ENCODE results near the gene SAP30BP.

SAP30BP gene

DNA sequence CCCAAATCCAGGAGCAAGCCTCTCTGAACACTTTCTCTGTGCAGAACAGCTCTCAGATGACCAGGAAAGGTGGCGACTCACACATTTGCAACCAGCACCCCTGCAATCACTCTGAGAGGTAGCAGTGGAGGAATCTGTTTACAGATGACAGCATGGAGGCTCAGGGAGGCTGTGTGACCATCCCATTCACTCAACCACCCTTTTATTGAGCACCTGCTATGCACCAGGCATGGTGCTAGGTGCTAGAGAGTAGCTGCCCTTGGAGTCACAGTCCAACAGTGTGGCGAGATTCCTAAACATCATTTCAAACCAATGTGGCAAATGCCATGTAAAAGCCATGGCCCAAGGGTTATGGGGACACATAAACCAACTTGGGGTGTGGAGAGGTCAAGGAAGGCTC is 52.6 kb downstream of the SAP30BP start:
- DNase-seq (ENCODE audit: low read depth), result no peak

DNA sequence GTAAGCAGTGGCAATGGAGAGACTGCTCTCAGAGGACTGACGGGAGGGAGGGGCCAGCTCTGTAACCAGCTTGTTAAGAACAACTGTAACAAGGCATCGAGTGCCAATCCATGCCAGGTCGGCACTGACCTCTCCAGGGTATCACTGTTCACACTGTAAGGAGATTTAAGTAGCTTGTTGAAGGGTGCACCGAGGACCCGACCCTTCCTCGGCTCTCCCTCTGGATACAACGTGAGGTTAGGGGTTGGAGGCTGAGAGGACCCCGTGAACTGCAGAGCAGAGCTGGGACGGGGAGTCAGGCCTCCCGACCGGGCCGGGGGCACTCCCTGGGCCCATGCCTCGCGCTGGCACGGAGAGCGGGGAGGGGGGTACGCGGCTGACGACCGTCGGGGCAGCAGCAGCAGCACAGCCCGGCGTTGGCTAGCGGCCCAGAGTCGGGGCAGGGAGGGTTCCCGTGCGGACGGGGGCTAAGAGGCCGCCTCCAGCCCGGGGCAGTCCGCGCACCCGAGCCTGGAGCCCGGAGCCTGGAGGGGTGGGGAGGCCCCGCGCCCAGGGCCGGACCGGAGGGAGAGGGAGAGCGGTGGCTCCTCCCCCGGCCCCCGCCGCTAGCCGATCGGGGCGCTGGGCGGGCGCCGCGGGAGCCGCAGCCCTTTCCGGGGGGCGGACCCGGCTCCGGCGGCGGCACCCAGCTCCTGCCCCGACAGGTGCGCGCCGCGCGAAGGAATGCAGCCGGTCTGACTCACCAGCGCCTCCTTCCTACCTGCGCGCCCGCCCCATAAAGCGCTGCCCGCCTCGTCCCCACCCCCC is 53.7 kb downstream of the SAP30BP start, which contains the start of gene ITGB4:
Gene ITGB4 (plus strand): TSS at position 804 of the 807 bp plus-strand sequence. CDS start 3,245 bp downstream, outside the sequence.
- DNase-seq (ENCODE audit: low read depth), result no peak

DNA sequence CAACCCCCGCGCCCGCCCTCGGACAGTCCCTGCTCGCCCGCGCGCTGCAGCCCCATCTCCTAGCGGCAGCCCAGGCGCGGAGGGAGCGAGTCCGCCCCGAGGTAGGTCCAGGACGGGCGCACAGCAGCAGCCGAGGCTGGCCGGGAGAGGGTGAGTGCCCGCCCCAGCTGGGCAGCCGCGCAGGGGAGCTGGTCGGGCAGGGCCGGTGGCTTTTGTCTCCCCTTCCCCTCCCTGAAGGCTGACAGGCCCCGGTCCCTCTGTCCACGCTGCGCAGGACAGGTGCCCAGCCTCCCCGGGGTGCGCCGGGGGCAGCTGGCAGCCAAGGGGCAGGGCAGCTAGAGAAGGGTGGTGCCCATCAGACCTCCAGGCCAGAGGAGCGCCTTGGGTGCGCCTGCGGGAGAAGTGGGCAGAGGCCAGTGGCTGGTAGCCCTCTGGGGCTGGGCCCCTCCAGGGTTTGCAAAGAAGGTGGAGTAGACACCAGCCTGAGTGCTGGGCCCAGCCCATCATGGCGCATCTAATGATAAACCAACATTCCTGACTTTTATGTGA is 54.4 kb downstream of the SAP30BP start:
- no peak for DNase-seq (ENCODE audit: low read depth)

DNA sequence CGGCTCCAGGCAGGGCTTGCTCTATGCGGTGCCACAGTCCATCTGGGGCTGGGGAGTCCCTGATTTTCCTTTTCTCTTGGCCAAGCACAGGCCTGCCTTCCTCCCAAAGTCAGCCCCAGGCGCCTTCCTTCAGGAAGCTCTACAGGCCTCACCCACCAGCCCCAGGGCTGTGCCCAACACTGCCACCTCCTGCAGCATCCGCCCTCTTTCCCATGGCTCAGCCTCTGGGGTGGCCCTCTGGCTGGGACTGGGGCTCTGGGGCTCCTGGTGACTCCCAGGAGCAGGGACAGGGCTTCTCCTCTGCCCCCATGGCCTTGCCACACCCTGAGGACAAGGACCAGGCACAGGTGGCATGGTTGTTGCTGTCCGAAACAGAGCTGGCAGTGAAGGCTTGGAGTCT is 54.9 kb downstream of the SAP30BP start:
- no peak for DNase-seq (ENCODE audit: low read depth)

DNA sequence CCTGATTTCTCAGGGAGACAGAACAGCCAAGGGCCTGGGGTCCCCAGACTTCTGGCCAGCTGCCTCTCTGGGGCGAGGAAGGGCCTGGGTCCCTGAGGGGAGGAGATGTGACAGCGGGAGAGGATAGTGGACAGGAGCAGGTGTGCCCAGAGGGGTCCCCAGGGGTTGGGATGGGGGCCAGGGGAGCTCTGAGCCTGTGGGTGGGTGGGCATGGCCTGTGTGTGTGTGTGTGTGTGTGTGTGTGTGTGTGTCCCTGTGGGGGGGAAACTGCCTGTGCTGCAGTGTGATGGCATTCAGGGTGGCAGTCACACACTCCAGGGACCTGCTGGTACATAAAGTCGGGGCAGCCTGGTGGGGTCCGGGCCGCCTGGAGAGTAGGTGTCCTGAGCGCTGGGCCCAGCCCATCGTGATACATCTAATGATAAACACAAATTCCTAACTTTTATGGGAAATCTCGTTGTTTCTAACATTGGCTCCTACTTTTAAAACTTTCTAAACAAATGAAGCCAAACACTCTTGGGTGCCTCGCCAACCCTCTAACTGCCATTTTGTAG is 55.5 kb downstream of the SAP30BP start:
- no peak for DNase-seq (ENCODE audit: low read depth)

DNA sequence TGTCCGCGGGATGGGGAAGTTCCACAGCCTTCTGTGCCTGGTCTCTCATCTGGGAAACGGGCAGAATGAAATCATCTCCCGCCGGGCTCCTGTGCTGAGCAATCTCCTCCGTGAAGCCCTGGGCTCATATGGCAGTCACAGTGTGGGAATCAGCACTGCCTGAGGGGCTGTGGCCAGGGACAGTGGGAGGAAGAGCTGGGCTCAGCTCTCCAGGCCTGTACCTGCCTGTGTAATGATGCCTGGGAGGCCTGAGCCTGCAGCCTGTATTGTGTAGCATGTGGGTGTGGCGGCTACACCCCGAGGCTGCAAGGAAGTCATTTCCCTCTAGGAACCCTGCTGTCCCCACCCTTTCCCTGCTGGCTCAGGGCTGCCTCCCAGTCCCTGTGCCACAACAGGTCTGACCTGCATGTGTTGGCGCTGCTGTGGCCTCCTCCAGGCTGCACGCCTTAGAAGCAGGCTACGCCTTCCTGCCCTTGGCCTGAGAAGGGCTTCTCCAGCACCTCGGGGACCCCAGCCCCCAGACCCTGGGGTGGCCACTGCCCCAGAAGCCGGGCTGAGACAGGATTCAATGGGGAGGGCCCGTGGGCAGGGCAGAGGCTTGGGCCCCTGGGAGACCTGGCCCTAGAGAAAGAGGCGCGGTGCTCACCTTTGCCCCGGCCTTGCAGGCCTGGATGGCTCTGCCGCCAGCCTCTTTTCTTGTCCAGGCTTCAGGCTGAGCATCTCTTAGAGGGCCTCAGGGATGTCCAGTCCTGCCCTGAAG is 56.2 kb downstream of the SAP30BP start:
- DNase-seq (ENCODE audit: low read depth), result no peak

DNA sequence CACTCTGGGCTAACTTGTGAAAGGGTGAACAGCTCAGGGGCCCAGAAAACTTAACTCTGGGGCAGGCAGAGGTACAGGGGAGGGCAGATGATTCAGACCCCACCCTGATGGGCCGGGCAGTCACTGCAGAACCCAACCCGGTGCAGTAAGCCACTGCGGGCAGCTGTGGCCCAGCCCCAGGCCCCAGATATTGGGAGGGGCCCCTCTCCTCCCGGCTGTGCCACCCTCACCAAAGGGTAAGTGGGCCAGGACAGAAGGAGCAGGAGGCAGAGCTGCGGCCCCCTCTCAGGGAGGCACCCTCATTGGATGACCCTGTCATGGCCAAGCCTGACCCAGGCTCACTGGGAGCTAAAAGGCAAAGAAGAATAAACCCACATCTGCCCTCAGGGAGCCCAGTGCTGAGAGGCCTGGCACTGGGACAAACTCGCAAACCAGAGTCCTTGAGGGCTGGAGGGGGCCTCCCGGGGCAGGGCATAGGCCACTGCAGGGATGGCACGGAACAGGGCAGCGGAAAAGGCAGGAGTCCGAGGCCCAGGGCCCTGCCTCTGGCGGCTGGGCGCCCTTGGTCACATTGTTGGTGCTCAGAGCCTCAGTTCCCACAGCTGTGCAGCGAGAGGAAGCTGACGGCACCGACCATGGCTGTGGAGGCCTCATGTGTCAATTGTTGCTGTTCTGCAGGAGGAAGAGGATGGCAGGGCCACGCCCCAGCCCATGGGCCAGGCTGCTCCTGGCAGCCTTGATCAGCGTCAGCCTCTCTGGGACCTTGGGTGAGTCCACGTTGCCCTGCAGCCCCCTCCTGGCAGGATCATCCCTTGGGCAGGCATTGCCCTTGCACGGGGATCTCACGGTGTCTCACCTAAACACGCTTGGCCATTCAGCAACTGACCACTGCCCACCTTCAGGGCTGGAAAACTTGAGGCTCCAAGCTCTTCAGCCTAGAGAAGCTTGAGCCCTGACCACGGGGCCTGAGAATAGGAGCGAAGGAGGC is 57.2 kb downstream of the SAP30BP start:
- DNase-seq (ENCODE audit: low read depth), result no peak

DNA sequence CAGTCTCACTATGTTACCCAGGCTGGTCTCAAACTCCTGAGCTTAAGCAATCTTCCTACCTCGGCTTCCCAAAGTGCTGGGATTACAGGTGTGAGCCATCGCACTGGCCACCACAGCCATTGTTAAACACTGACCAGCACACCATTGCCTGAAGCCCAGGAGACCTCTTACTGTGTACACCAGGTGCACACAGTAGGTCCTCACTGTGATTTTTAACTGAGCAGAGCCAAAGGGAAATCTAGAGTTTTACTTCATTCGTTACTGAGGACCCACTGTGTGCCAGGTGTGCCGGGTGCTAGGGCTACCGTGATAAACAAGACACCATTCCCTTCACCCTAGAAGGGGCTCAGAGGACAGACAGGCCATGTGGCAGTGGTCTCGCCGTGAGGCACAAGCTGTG is 58.4 kb downstream of the SAP30BP start:
- DNase-seq (ENCODE audit: low read depth), result no peak

DNA sequence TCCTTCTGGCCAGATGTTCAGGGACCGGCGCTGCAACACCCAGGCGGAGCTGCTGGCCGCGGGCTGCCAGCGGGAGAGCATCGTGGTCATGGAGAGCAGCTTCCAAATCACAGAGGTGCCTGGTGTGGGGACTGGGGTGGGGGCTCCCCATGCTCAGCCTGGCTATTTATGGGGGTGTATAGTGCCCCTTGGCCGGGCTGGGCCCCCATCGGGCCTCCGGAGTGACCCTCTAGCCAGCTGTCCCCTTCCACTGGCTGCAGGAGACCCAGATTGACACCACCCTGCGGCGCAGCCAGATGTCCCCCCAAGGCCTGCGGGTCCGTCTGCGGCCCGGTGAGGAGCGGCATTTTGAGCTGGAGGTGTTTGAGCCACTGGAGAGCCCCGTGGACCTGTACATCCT is 60.3 kb downstream of the SAP30BP start:
- DNase-seq (ENCODE audit: low read depth), result no peak

DNA sequence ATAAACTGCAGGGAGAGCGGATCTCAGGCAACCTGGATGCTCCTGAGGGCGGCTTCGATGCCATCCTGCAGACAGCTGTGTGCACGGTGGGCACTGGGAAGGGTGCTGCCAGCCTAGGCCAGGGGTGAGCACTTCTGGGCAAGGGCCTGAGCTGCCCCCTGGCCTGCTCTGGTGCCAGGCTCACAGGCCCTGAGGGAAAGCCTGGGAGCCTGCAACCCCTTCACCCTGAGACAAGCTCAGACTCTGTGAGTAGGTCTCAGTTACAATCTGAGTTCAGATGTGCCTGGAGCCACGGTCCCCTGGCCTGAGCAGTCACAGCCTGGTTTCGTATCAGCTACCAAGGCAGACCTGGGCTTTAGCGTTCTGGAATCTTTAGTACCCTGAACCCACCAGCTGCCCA is 62.2 kb downstream of the SAP30BP start:
- DNase-seq (ENCODE audit: low read depth), result no peak

DNA sequence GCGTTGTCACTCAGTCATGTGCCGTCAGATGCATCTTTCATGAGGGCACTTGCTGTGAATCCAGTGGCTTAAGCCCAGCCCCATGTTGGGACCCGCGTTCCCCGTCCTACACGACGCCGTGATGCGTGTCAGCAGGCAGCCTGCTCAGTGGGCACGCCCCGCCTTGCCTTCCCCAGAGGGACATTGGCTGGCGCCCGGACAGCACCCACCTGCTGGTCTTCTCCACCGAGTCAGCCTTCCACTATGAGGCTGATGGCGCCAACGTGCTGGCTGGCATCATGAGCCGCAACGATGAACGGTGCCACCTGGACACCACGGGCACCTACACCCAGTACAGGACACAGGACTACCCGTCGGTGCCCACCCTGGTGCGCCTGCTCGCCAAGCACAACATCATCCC is 62.9 kb downstream of the SAP30BP start:
- DNase-seq (ENCODE audit: low read depth), result no peak

DNA sequence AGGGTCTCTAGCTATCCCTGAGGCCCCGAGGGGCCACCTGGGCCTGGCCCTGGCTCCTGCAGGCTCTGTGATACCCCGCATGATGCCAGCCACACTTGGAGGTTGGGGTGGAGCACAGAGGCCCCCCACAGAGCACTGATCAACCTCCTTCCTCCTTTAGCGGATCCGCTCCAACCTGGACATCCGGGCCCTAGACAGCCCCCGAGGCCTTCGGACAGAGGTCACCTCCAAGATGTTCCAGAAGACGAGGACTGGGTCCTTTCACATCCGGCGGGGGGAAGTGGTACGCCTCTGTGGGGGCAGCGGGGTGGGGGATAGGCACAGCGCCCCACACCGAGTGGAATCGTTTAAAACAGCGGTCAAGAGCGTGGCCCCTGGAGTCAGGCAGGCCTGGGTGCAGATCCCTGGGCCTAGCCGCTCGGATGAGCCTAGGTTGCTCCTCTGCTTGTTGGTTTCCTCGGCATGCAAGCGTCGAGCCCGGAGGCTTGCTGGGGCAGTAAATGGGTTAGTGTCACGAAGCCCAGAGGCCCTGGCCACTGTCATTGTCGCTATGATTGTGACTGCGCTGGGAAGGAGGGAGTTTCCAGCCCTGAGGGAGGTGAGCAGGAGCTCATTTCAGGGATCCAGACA is 64.1 kb downstream of the SAP30BP start:
- no peak for DNase-seq (ENCODE audit: low read depth)

DNA sequence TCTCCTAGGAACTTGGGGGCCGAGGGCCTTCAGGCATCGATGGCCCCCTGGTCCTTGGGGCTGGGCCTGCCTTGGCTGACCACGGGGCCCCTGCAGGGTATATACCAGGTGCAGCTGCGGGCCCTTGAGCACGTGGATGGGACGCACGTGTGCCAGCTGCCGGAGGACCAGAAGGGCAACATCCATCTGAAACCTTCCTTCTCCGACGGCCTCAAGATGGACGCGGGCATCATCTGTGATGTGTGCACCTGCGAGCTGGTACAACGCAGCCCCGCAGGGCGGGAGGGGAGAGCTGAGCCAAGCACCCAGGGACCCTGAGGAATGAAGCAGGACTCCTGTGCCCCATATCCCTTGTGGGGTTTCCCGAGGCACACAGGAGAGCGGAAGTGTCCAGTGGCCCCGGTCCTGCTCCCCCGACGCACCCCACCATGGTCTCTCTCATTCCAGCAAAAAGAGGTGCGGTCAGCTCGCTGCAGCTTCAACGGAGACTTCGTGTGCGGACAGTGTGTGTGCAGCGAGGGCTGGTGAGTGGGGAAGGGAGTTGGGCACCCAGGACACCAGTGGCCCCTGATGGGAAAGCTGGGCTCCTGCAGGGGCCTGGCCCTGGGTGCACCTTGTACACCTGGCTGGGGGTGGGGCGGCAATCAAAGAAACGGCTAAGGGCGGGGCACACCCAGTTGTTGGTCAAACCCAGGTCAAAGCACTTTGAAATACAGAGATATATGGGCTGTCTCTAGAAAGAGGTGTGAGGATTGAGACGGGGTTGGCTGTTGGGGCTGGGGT is 64.8 kb downstream of the SAP30BP start:
- no peak for DNase-seq (ENCODE audit: low read depth)

DNA sequence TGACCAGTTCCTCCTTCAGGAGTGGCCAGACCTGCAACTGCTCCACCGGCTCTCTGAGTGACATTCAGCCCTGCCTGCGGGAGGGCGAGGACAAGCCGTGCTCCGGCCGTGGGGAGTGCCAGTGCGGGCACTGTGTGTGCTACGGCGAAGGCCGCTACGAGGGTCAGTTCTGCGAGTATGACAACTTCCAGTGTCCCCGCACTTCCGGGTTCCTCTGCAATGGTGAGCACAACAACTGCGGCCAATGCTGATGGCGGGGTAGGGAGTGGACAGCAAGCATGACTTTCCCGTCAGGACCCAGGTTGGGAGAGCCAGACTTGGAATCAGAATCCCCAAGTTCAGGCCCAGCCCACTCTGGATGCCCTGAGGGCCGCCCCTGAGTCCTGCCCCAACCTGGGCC is 66.3 kb downstream of the SAP30BP start:
- DNase-seq (ENCODE audit: low read depth), result no peak

DNA sequence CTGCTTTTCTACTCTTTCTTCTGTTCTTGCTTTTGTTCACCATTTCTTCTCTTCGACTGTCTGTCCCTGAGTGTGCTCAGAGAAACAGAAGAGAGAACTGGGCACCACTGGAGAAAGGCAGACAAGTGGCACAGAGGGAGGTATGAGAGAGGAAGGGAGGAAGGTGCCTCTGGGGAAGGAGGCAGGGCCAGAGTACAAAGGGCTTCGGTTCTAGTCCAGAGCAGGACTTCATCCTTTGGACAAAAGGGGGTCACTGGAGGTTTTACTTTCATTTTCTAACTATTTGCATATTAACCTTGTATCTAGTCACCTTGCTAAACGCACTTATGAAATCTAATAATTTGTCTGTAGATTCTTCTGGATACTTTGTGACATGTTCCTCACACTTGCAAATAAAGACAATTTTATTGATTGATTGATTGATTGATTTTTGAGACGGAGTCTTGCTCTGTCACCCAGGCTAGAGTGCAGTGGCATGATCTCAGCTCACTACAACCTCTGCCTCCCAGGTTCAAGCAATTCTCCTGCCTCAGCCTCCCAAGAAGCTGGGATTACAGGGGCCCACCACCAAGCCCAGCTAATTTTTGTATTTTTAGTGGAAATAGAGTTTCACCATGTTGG is 67.6 kb downstream of the SAP30BP start:
- DNase-seq (ENCODE audit: low read depth), result no peak

DNA sequence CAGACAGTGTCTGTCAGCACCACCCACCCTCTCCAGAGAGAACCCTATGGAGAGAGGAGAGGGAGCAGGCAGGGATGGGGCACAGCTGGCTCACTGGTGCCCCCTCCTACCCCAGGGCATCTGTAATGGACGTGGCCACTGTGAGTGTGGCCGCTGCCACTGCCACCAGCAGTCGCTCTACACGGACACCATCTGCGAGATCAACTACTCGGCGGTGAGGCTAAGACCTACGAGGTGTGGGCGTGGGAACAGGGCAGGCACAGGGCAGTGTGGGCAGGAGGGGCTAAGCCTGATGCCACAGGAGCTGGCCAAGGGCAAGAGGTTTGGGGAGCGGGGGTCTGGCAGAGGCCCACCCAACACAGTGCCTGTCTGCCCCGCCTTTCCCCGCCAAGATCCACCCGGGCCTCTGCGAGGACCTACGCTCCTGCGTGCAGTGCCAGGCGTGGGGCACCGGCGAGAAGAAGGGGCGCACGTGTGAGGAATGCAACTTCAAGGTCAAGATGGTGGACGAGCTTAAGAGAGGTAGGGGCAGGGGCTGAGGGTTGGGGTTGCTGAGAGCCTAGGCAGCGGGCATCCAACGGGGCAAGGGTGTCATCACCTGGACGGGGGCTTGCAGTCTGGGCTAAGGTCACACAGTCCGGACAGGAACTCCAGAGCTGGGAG is 69.2 kb downstream of the SAP30BP start:
- no peak for DNase-seq (ENCODE audit: low read depth)

DNA sequence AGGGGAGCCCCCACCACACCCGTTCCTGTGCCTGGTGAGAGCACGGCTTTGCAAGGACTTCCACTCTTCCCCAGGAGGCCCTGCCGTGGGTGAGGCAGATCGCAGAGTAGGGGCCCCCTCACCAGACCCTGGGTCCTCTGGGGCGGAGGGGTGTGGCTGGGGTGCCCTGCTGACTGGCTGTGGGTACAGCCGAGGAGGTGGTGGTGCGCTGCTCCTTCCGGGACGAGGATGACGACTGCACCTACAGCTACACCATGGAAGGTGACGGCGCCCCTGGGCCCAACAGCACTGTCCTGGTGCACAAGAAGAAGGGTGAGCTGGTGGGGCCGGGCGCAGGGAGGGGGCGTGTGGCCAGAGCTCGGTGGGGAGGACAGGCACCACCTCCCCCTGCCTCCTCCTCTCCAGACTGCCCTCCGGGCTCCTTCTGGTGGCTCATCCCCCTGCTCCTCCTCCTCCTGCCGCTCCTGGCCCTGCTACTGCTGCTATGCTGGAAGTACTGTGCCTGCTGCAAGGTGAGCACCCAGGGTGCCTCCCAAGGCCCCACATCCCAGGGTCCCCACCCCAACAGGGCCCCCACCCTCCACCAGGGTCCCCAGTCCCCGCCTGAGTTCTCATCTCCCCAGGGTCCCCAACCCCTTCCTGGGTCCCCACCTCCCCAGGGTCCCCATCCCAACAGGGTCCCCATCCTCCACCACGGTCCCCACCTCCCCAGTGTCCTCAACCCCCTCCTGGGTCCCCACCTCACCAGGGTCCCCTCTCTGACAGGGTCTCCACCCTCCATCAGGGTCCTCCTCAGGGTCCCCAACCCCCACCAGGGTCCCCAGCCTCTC is 70.2 kb downstream of the SAP30BP start:
- DNase-seq (ENCODE audit: low read depth), result no peak

DNA sequence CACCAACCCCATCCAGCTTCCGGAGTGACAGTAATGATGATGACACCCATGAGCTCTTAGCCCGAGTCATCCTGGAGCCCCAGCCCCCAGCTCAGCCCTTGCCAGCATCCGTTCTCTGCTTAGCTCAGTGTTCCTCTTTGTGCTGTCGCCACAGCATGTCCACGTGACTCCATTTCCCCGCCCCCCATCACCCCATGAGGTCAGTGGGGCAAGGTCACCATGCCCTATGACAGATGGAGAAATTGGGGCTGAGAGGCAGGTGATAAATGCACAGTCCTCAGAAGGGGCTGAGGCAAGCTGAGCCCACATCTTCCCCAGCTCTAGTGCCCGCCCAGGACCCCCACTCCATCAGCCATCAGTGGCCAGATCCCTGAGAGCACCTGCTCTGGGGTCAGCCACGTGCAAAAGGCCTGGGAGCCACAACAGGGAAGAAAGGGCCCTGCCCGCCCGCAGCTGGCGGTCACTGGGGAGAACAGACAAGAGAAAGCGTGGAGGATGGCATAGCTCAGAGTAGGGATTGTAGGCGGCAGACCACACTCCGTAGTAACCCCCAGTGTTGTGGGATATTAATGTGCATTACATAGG is 71.2 kb downstream of the SAP30BP start:
- peak; percentile 20 for DNase-seq (ENCODE audit: low read depth)
